COLO668 (cell line): ENCODE measurements around the gene CLCA1.

Source experiments
- DNase-seq: peaks from one replicate; lab custom pipeline; 2025; ENCODE audit not compliant: unreplicated experiment; lab: John Stamatoyannopoulos, UW

Gene CLCA1, protein sequence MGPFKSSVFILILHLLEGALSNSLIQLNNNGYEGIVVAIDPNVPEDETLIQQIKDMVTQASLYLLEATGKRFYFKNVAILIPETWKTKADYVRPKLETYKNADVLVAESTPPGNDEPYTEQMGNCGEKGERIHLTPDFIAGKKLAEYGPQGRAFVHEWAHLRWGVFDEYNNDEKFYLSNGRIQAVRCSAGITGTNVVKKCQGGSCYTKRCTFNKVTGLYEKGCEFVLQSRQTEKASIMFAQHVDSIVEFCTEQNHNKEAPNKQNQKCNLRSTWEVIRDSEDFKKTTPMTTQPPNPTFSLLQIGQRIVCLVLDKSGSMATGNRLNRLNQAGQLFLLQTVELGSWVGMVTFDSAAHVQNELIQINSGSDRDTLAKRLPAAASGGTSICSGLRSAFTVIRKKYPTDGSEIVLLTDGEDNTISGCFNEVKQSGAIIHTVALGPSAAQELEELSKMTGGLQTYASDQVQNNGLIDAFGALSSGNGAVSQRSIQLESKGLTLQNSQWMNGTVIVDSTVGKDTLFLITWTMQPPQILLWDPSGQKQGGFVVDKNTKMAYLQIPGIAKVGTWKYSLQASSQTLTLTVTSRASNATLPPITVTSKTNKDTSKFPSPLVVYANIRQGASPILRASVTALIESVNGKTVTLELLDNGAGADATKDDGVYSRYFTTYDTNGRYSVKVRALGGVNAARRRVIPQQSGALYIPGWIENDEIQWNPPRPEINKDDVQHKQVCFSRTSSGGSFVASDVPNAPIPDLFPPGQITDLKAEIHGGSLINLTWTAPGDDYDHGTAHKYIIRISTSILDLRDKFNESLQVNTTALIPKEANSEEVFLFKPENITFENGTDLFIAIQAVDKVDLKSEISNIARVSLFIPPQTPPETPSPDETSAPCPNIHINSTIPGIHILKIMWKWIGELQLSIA

DNA sequence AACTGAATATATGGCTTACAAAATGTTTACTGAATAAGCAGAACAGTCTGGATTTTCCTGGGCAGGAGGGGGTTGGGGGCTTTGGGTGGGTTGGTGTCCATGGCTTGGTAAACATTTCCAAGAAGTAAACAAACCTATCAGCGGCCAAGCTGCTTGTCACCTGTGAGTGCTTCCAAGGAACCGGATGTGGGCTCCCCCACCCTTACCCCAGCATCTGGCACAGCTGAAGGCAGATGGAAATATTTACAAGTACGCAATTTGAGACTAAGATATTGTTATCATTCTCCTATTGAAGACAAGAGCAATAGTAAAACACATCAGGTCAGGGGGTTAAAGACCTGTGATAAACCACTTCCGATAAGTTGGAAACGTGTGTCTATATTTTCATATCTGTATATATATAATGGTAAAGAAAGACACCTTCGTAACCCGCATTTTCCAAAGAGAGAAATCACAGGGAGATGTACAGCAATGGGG lies at the start of gene CLCA1:
CLCA1 (plus strand) TSS at position 427 of the 477 bp plus-strand sequence; CDS start at position 472, 45 bp downstream.
- DNase-seq = no peak

DNA sequence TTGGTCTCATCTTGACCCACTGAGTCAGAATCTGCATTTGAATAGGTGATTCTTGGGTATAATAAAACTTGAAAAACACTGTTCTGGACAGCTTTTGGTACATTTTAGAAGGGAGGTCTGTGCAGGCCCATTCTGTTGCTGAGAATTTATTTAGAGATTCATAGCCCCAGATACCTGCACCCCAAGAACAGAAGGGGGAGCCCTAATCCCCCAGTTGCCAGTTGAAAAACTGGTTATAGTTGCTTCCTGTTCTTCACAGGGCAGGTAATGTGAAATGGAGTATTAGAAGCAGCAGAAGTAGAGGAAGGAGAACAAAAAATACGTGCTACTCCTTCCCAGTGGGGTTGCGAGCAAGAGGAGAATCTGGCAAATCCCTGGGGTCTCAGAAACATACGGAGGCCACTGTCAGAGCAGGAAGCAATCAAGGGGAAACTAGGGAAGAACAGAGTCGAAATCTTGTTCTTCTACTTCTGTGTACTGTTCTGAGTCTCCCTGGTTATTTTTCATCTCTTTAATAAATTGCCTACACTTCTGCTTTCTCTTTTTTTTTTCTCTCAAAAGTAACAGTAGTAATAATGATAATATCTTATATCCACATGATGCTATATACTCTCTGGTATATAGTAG lies 49.3 kb upstream of the CLCA1 start:
- DNase-seq = no peak

DNA sequence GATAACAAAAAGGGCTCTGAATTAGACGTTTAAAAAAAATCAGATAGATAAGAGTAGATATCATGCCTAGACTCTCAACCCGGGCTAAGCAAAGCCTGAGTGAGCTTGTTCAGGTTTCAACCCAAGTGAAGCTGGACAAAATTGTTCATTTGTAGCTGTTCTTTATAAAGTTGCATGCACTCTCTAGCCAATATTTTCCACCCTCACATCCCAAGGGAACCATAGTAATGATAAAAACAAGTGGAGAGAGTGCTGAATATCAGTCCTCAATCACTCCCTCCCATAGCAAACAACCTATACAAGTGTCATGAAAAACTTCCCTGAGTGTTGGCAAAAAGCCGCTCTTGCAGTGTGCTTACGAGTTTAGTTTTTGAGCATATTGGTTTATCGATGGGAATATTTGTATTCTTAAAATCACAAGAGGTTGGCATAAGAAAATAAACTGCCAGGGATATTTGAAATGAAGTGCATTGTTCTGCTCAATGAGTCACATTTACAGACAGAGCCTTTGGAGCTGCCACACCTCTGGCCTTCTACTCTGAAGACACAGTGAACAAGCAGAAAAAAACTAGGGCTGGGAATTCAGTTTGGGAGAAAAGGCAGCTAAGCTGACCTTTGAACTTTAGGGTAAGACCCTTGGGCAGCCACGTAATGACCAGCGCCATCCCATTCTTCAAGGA lies 47.0 kb upstream of the CLCA1 start:
- no peak for DNase-seq

DNA sequence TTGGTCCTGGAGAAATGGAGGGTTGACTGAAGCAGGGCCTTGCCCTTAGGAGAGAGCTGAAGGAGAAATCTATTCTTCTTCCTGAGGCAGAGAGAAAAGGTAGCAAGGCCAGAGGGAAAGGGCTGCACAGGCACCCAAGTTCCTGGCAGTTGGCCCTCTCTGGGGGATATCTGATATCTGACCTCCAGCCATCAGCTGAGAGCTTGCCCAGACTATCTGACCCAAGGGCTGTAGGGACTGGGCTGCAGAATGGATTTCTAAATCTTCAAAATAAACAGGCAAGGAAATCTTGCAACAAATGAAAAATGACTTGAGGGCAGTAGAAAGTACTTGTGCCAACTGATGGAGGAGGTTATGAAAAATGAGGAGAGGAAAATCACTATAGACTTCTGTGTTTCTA lies 45.3 kb upstream of the CLCA1 start:
- no peak for DNase-seq

DNA sequence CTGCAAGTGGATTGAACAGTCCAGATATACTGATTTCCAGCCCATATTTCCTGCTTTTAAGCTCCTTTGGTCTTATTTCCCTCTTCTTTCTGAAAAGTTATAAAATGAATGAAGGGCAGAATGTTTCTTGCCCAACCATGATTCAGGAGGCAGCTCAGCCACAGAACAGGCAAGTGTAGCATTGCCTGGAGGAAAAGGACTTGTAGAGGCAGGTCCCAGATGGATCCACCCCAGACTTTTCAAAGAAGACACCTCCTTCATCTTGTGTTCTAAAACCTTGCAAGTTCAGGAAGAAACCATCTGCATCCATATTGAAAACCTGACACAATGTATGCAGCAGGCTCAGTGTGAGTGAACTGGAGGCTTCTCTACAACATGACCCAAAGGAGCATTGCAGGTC lies 44.9 kb upstream of the CLCA1 start, which contains the start of gene CLCA2:
CLCA2 (plus strand) TSS at position 299 of the 400 bp plus-strand sequence; CDS start at position 376, 77 bp downstream.
- DNase-seq = no peak

DNA sequence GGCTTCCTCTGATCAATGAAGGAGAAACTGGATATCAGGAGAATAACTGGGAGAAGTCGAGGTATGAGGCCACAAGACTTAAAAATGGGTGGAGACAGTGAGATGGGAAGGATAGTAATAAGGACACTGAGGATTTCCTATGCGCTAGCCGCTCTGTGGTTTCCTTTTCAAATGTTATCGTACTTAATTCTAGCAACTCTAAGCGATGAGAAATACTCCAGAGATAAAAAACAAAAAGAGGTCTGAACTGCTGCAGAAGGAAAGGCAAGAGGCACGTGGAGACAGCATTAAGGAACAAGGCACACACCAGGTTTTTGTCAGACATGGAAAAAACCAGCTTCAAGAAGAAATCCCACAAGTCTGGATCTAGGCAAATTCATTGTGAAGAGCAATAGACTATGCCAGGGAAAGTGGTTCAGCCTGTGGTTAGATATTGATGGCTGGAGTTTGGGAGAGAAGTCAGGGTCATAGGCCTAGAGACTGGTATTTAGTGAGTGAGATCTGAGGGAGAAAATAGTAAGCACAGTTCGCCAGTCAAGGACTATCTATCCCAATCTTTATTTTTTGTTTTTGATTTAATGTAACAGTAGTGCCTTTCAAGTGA lies 39.5 kb upstream of the CLCA1 start:
- no peak for DNase-seq

DNA sequence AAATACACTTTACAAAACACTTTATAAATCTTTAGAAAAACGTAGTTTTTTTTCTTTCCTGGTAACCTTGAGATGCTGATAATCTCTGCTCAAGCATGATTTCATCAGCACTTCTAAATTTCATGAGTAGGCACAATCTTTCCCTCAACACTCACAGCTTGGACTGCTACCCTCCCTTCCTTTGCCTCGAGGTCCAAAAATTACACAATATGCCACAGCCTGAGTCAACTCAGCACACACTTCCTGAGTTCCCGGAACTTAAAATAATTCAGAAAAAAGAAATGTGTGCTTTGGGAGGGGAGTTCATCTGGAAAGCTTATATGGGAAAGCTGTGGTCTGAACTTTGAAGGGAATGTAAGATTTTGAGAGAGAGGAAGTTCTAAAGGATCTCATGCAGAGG lies 38.9 kb upstream of the CLCA1 start:
- DNase-seq = no peak

DNA sequence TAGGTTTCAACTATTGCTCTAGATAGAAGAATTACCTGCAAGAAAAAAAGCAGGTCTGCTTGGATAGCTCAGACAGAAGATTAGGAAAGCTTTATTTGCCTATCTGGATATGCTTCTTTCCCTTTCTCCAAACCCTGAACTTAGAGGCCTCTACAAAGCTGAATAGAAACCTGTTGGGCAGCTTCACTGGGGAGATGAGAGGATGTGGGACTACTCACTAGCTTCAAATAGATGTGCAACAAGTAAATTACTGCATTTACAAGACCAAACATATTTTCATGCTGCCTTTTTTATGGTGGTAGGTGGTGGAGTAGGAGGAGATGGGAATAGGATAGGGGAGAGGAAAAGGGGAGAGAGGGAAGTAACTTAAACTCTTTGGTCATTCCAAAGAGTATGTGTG lies 38.4 kb upstream of the CLCA1 start:
- DNase-seq = no peak

DNA sequence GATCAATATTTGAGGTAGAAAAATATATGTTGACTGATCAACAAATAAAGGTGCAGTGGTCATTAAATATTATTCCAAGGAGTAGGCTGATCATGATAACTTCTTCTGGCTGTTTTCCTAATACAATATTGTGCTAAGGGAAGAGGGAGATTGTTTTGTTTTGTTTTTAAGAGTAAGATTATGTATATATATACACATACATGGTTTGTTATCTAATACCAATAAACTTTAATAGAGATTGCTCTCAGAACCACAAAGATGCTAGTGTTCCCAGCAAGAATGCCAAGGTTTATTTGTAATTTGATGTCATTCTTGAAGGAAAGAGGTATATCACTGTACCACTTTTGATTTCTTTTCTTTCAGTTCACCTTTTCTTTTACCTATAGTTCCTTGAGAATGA lies 34.7 kb upstream of the CLCA1 start:
- DNase-seq = no peak

DNA sequence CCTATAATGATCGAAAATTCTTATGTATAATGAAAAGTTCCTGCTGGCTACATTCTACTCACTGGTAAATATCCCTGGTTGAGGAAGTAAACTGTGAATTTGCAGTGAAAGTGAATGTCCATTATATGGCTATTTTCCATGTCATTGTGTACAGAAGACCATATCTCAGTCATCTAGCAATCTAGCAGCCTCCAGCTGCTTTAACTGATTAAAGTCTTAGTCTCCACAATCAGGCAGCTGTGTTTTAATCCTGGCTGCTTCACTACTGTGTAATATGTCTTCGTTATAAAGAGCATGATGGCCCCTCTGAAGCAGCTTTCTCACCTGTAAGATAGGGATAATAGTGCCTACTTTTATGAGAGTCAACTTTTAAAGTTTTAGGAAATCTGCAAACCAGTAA lies 33.4 kb upstream of the CLCA1 start:
- DNase-seq = no peak

DNA sequence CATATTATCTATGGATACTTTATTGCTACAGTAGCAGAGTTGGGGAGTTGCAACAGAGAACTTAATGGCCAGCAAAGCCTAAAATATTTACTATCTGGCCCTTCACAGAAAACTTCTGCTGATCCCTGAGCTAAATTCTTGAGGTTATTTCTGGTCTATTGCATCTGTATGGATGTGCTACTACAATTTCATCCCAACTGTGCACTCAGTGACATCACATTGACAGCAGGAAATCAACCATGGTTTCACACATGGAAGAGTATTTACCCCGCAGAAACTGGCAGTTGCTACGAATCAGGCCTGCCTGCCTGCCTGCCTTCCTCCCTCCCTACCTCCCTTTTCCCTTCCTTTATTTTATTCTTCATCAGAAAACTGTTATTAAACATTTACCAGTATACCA lies 32.7 kb upstream of the CLCA1 start:
- DNase-seq = no peak

DNA sequence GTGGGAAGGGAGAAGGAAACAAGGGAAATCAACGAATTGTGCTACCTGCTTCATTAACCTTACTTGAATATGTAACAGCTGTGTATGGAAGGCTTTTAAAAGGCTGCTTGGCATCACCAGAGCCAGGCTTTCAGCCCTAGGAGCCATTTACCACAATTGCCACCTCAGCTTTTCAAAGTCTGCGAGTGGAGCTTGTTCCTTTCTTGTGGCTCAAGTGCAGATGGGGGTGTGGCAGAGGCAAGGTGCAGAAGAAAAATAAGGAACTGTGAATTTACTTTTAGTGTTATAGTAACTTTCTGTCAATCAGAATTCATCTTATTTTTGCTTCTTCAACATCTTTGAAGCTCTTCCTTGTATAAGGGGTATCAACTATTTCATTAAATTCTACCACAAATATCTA lies 27.1 kb upstream of the CLCA1 start:
- no peak for DNase-seq

DNA sequence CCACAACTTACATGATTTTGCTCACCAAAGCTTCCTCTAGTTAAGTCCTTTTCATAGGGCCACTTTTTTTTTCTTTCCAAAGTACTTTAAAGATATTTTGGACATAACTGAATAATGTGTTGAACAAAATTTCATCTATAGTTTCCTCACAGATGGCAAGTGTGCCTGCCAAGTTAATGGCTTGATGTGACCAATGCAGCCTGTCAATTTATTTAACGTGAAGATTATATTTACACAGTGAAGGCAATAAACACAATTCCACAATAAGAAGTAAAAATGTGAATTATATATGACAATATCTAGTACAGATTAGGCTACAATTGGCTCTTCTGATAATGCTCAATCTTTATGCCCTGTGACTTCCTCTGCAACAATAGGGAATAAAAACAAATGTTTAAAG lies 26.7 kb upstream of the CLCA1 start:
- no peak for DNase-seq

DNA sequence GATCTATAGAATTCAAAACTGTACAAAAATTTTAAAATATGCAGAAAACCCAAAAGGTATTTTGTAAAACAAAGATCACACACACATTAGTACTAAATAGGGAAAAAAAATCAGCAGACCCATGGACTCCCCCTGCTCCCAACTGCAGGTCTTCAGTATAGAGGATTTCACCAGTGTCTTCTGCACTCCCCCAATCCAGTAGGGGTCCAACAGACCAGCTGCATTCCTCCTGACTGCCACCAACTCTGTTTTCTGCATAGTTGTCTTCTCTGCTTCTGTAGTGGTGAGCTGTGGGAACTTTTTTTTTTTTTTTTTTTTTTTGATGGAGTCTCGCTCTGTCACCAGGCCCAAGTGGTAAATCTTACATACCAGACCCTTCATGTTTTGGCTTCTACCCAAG lies 22.8 kb upstream of the CLCA1 start:
- no peak for DNase-seq

DNA sequence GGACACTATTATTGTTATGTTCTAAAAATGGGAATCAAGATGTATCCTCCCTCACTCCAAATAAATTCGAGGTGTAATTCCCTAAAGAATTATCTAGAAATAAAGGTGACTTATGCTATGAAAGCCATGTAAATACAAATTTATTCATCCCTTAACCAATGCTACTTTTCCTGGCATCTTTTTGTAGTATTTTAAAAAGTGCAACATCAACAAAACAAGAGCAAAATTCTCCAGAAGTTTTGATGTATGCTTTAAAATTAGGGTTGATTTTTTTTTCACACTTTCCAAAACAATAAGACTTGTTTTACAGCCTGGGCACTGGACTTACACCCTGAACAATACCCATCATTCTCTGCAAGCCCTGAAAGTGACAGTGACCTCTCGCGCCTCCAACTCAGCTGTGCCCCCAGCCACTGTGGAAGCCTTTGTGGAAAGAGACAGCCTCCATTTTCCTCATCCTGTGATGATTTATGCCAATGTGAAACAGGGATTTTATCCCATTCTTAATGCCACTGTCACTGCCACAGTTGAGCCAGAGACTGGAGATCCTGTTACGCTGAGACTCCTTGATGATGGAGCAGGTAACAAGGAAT lies 21.4 kb upstream of the CLCA1 start:
- no peak for DNase-seq

DNA sequence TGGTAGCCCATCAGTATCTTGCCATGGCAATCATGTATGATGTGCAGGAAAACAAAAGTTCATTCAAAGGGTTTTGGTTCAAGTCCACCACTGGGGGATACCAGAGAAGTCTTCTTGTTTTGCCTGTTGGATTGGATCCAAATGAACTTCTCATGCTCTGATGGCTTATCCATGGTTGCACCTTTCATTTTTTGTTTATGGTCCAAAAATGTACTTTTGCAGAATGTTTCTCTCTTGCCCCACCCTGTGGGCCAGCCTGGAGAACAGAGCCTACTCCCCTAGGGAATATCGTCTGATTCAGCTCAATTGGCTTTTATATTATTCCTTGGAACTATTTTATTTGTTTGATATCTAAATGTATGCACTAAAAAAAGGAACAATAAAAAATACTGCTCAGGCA lies 20.1 kb upstream of the CLCA1 start:
- DNase-seq = no peak

DNA sequence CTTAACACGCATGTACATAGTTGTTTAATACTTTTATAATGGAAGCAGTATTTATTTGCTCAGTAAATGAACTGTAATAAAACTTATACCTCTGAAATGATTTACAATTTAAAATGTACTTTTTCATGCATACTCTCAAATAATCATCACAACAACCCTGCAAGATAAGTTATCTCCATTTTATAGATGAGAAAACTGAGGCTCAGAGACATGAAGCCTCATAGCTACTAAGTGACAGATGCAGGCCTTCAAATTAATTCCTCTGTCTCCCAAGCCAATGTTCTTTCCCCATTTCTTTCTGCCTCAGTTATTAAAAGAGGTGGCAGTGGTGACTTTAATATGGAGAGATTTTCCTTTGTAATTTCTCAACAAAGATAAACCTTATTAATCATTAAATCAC lies 19.6 kb upstream of the CLCA1 start:
- DNase-seq = no peak

DNA sequence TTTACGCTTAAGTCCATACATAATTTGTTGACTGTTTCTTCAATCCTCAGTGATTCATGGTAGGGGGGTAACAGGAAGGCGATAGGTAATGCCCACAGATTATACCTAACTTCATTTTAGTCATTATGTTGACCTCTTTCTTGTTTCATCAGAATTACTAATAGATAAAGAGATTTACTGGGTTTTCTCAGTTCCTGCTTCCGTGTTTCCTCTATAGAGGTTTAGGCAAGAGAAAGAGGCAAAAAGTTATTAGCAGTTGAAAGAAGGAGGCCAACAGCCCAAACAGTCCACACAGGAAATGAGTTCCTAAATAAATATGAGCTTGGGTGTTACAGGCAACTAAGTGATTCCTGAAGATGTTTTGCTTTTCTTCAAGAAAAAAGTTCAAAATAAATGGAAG lies 17.9 kb upstream of the CLCA1 start:
- DNase-seq = no peak

DNA sequence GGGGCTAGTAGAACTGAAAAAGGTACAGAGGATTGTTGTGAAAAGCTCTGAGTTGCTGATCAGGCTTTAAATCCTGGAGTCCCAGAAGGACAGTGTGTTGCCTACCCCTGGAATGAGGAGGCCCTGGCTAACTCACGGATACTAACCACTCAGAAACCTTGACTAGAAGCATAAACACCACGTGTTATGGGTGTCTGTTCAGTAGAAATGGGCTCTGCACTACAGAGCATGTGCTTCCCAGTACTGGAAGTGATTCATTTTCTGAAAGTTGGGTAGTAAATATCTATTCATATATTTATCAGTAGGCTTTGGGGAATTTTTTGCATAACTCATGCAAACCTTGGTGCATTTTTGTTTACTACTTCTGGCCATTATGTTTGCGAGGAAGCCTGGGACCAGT lies 15.1 kb upstream of the CLCA1 start:
- DNase-seq = no peak

DNA sequence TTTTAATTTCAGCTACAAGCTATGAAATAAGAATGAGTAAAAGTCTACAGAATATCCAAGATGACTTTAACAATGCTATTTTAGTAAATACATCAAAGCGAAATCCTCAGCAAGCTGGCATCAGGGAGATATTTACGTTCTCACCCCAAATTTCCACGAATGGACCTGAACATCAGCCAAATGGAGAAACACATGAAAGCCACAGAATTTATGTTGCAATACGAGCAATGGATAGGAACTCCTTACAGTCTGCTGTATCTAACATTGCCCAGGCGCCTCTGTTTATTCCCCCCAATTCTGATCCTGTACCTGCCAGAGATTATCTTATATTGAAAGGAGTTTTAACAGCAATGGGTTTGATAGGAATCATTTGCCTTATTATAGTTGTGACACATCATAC lies 13.7 kb upstream of the CLCA1 start:
- DNase-seq = no peak
